Globus pallidus (tissue), 1 donor: ENCODE results near the gene PPIA.
"Not testable (repeated sequence)": the region's sequence is repeated elsewhere in the genome, so short reads cannot be mapped to it uniquely, and the experiment has no call there.

ENCODE experiments used
- DNase-seq: peaks from one replicate; pipeline ENCODE4 v3.0.0-alpha.2; 2015; ENCODE audit warnings: low spot score

Gene PPIA

DNA sequence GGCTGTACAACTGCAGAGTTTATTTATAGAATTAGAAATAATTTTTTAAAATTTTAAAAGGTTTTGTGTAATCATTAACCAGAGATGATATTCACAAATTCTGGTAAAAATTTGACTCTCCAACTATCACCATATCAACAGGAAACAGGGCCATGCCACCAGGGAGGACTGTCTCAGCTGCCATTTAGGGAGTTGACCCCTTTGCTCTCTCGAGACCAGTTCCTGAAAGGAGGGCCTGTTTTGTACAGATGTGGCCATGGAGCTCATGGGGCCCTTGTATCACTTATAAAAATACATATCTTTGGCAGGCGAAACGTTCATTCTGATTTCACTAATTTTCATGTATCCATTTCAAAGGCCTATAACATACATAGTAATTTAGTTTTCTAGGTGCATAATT lies 31.1 kb downstream of the PPIA start:
- no peak for DNase-seq

DNA sequence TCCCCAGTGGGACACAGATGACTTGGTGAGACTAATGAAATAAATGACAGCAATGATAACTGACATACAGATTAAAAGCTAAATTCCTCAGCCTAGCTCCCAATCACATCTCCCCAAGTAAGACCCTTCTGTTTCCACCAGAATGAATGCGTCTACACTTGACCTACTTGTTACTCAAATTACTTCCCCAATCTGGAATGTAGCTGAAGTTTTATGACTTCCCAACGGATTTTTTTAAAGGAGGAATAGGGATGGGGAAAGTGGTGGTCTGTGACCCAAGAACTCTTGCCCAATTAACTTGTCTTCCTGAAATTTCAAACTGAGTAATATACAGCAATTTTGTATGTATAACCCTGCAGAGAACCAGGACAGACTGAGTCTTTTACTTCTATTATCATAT lies 42.3 kb downstream of the PPIA start:
- DNase-seq, result no peak

DNA sequence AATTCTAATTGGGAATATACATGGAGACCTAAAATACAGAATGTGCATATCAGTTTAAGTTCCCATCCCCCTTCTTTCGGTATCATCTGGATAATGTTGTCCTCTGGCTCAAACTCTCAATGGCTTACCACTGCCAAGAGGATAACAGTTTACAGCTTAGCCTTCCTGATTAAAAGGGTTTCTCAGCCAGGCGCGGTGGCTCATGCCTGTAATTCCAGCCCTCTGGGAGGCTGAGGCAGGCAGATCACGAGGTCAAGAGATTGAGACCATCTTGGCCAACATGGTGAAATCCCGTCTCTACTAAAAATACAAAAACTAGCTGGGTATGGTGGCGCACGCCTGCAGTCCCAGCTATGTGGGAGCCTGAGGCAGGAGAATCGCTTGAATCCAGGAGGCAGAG lies 46.2 kb downstream of the PPIA start:
- DNase-seq, result not testable (repeated sequence)

DNA sequence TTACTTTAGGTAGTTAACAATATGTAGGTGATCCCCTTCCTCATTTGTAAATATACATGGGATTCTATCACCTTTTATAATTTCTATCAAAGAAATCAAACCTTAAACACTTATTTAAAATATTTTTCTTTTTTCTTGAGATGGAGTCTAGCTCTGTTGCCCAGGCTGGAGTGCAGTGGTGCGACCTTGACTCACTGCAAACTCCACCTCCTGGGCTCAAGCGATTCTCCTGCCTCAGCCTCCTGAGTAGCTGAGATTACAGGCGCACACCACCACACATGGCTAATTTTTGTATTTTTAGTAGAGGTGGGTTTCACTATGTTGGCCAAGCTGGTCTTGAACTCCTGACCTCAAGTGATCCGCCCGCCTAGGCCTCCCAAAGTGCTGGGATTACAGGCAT lies 47.0 kb downstream of the PPIA start:
- DNase-seq, result not testable (repeated sequence)

DNA sequence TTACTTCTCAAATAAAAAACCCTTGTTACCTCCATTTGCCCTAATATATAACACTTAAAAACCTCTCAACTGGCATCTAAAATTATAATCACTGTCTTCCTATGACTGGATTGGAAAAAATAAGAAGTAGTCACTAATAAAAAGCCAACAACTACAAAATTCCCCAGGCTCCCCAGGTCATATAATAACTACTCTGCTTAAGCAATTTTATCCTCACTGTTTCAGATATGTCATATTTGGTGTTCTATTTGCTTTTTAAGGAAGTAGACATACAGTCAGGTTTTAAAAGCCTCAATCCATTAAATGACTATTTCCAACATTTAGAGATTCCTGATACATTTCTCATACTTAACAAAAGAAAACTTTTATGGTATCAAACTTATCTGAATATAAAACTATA lies 49.0 kb downstream of the PPIA start:
- no peak for DNase-seq

DNA sequence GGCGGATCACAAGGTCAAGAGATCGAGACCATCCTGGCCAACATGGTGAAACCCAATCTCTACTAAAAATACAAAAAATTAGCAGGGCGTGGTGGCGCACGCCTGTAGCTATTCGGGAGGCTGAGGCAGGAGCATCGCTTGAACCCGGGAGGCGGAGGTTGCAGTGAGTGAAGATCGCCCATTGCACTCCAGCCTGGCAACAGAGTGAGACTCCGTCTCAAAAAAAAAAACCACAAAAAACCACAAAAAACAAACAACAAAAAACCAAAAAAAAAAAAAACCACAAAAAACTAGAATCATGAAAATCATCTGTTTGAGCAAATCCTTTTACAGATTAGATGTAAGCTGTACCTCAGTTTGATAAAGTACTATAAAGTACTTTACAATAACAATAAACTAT lies 49.9 kb downstream of the PPIA start:
- DNase-seq, result not testable (repeated sequence)

DNA sequence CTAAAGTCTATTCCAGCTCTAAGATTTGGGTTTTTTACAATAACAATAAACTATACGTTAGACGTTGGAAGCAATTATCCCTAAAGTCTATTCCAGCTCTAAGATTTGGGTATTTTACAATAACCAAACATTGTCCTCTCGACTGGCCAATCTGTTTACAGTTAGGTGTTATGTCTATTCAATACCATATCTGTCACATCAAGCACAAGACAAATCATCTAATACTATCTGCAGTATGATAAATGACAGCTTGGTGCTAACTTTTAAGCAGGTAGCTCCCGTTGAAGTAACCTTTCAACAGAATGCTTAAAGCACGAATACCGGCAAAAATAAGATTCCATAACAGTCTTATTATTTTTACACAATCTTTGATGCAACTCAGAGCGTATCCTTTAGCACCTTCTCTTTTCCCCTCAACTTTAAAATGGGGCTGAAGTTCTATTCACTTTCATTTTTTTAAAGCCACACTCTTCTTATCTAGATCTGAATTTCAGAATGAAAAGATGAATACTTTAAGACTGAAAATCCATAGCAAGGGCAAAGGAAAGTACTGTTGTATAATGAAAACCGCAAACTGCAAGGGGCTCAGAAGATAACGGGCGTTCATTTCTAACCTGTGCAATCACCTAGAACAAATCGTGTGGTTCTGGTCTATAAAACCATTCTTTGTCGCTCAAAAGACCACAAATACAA lies 50.5 kb downstream of the PPIA start:
- DNase-seq, result no peak

DNA sequence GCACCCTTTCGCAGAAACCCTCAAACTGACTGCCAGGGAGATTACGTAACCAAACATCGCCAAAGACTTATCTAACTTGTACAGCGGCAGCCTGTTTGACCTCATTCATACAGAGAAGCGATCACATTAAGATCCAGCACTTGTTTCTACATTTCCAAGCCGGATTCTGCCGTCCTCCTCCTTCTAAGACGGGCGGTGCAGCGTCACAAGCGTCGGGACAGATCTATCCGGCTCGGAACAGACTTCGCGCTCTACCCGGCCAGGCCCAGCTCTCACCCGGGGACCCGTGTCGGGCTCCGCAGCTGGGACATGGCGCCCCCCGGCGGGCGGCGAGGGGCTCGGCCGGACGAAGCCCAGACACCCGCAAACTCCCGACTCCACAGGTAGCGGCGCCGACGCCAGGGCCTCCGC lies 51.0 kb downstream of the PPIA start:
- DNase-seq, result peak; percentile 88

DNA sequence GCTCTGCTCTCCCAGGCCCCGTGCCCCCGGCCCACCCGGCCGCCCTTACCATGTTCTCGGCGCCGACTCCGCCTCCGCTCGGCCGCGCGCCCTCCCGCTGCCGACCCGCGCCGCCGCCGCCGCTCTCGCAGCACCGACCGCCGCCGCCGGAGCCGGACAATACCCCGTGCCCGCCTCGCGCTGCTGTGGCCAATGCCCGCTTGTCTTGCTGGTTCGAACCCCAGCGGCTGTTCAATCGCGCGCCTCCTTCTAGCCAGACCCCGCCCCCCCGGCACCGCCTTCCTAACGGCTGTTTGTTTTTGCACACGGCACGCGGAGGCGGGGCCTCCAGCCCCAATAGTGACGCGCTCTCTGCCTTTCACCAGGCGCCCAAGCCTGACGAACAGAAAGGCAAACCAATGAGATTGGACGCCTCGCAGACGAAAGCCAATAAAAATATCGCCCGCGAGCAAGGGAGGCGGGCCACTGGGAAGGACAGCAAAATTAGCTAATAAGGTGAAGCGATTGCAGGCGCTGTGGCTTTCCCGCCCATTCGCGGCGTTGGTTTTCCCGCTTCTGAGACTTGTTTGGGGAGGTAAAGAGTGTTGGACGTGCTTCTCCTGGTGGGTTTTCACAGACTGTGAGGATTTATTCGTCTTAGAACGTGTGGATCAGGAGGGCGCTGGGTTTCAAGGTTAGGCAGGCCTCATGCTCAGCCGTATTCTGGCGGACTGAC lies 51.6 kb downstream of the PPIA start, which contains the start of gene H2AZ2:
Gene H2AZ2, minus strand, starts transcription at position 168 of the 715 bp plus-strand sequence. Its CDS starts 116 bp downstream, at position 52.
- DNase-seq, result peak; percentile 100

DNA sequence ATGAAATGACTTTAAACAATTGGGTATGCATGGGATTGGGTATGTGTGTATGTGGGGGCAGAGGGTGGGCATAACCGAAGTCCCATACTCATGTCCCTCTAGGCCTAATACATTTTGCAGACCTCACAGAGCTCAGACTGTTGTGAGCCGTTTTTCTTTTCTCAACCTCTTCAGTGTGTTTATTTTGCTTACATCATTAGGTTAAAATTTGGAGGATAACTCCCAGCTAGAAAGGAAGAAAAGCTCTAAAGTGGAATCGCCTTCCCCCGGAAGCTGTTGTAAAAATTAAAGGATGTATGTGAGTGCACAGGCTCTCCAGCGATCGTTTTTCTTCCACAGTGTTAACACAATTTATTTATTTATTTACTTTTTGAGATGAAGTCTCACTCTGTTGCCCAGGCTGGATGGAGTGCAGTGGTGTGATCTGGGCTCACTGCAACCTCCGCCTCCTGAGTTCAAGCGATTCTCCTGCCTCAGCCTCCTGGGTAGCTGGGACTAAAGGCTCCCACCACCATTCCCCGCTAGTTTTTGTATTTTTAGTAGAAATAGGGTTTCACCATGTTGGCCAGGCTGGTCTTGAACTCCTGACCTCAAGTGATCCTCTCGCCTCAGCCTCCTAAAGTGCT lies 52.9 kb downstream of the PPIA start:
- DNase-seq, result no peak

DNA sequence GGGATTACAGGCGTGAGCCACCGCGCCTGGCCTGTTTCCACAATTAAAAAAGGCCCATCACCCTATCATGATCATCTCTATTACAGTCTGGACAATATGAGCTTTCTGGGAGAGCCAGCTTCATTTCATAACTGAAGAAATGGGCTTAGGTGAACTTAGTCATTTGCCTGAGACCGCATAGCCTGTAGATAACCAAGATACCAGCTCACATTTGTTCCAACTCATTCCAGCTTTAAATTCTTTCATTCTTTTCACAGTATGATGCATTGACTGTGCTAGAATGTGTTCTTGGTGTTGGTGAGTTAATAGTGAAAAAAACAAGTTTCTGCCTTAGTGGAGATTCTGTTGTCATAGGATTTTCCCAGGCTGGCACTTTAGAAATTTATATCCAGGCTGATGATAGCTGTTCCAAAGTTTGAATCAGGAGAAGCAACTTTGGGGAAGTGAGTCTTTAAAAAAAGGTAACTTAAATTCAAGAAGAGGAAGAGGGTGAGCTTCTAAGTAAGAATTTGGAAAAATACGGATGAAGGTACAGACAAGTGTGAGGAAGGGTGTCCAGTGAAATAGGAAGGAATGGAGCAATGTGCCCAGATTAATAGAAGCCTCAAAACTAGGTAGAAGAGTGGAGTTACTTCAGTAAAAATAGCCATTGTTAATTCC lies 53.5 kb downstream of the PPIA start:
- no peak for DNase-seq

DNA sequence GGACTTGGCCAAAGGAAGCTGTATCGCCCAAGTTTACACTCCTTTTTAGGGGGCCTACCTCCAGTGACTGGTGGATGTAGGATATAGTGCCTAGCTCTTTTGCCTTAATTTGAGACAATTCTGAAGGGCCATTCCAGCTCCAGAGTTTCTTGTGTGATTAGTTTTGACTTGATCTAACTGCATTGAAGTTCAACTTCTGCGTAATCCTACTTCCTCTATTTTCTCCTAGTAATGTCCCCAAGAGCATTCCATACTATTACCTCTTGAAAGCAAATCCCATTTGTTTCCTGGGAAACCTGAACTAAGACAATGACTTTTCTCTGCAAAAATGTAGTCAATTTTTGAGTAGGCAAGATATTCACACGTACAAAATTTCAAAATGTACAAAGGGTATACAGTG lies 56.1 kb downstream of the PPIA start:
- DNase-seq, result no peak
